NCI-H82 treated with DMSO at 0.1 percent for 48 hours (cell line): ENCODE data around the gene NBL1.

Experiments
- DNase-seq: peaks from one replicate; lab custom pipeline; 2025; ENCODE audit not compliant: unreplicated experiment; lab: John Stamatoyannopoulos, UW

NBL1 gene

GRCh38 chr1:19643602-19644394 lies at the start of gene NBL1:
Gene NBL1, plus strand, starts transcription at chr1:19644311. Its CDS starts 10,720 bp downstream, at chr1:19655031.
- DNase-seq, result no peak

- DNase-seq, result peak; percentile 43
Measured at GRCh38 chr1:19596065-19596713, 47.9 kb upstream of the NBL1 start.

GRCh38 chr1:19596714-19597495 lies 47.2 kb upstream of the NBL1 start:
- peak; percentile 96 for DNase-seq

DNA sequence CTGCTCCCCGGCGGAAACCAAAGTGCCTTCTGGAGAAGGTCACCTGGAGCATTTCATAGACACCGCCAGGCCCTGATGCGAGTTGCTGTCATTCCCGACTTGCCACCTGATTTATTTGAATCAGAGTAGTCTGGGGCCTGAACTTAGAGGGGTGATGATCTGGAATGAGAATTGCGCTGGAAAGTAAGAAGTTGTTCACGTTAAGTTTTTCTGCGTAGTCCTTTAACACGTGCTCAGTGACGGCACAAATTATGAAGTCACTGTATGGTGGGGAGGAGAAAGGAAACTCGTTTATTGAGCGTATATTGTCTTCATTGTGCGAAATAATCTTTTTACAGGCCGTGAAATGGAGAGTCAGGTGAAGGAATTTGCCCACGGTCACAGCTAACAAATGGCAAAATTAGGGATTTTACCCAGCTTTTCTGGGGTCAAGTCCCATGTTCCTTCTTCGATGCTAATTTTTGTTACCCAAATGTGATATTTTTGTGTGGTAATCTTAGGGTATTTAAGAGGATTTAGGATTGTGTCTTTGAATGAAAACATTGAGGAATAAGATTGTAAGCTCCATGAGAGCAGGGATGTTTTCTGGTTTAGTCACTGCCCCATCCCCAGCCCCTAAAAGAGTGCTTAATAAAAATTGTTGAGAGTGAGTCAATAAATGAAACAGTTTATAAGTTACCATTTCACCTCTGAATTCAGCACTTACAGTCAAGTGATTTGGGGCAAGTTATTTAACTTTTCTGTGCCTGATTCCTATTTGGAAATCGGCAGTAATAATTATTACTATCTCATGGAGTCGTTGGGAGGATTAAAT lies 46.4 kb upstream of the NBL1 start:
- no peak for DNase-seq

DNA sequence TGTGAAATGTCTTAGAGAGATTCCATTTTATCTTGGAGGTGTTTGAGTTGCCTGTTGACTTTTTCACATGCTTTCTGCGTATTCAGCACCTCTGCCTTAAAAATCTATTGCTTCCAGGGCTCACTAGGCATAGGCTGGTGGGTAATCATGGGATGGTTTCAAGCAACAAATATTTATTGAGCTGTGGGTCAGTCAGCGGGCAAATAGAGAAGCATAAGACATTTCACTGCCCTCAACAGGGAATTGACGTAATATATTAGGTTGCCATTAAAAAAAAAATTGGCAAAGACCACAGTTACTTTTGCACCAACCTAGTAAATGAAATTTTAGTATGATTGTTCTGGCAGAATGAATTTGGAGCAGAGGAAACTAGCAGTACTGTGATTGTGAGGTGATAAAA lies 44.3 kb upstream of the NBL1 start:
- DNase-seq, result no peak

- DNase-seq, result no peak
Measured at GRCh38 chr1:19602486-19602885, 41.6 kb upstream of the NBL1 start.

DNA sequence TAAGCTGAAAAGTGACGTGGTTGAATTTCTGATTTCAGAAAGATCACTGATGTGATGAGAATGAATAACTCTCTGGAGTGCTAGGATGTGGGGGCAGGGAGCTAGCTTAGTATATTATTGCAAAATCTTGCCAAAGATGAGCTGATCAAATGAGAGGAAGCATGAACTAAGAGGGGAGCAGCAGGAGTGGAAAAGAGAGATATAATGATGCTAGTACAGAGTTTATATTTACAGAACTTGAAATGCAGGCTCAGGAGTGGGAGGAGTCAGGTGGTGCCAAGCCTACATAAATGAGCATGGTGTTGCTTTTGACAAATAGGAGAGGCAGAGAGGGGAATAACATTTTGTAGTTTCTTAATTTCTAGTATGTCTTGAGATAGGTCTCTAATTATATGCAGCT lies 38.1 kb upstream of the NBL1 start:
- no peak for DNase-seq

DNA sequence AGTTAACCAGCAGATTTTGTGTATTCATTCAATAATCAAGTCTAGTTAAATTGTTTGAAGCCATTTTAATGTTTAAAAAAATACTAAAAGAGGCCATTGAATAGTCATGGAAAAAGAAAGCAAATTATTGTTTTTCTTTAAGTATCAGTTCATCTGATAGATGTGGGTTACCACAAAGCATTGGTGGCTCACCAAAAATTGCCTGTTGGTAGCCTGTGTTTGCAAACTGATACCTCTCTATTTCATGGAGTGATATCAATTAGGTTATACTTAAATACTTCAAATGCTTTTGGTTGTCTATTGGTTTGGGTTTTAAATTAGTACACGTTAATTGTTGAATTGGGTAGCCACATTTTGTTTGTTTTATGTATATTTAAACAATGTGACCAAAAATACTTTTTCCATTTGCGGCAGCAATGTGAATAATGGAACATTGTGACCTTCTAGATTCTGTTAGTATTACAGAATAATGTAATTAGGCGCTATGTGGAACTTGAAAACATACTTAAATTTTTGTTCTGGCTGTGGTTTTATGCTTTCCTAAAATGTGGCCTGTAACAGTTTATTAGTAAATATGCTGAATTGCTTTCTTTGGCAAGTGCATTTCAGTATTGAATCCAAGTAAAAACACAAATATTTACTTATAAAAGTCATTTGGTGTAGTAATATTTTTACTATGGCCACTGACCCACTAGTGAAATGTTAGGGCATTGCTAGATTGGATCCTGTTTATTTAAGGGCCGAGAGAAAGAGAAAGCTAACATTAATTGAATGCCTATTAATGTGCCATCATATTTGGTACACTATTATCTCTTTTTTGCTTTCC lies 37.1 kb upstream of the NBL1 start:
- DNase-seq, result no peak

DNA sequence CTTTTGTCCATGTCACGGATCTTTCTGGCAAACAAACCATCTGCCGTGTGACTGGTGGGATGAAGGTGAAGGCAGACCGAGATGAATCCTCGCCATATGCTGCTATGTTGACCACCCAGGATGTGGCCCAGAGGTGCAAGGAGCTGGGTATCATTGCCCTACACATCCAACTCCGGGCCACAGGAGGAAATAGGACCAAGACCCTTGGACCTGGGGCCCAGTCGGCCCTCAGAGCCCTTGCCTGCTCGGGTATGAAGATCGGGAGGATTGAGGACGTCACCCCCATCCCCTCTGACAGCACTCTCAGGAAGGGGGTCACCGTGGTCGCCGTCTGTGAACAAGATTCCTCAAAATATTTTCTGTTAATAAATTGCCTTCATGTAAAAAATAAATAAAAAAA lies 35.9 kb upstream of the NBL1 start:
- no peak for DNase-seq

- no peak for DNase-seq
Measured at GRCh38 chr1:19610282-19610981, 33.7 kb upstream of the NBL1 start.

- DNase-seq, result no peak
Measured at GRCh38 chr1:19612530-19612929, 31.6 kb upstream of the NBL1 start.

- no peak for DNase-seq
Measured at GRCh38 chr1:19613171-19613703, 30.9 kb upstream of the NBL1 start.

DNA sequence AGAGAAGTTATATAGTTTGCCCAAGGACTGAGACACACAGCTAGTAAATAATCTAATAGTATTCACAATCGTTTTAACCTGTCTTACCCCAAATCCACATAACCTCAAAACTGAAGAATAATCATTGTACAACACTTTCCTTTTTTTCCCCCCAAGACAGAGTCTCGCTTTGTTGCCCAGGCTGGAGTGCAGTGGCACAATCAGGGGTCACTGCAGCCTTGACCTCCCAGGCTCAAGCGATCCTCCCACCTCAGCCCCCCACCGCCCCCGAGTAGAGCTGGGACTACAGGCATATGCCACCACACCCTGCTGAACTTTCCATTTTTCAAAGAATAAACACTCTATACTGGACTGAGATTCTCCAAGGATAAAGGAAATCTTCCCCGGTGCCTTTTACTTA lies 28.7 kb upstream of the NBL1 start:
- no peak for DNase-seq

DNA sequence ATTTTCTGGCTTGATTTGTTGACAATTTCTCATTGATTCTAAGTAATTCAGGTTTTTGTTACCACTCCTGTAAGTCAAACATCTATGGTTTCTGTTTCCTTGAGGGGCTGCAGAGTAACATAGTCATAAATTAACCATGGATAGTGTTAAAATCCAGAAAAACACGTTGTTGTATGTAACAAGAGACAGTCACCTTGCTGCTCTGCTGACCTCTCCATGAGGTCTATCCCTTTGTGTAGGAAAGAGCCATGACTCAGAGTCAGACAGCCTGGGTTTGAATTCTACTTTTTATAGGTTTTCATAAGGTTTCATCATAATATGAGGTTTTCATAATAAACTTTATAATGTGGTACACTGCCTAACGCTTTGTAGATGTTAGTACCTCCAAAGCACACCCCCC lies 27.6 kb upstream of the NBL1 start:
- no peak for DNase-seq

- DNase-seq, result no peak
Measured at GRCh38 chr1:19617376-19617775, 26.7 kb upstream of the NBL1 start.

GRCh38 chr1:19618428-19618827 lies 25.7 kb upstream of the NBL1 start:
- DNase-seq, result no peak

GRCh38 chr1:19619697-19620384 lies 24.3 kb upstream of the NBL1 start:
- DNase-seq, result no peak

- no peak for DNase-seq
Measured at GRCh38 chr1:19620786-19621185, 23.3 kb upstream of the NBL1 start.
